GM18868 (cell line): Measurements from ENCODE around the gene FOXL2.

Experiments used
- ATAC-seq: cut with Tn5 transposase; IDR thresholded peaks from one replicate; pipeline ENCODE4 v1.9.1; 2021; ENCODE audit warnings: mild to moderate bottlenecking, moderate library complexity; ENCODE audit not compliant: unreplicated experiment

Gene FOXL2

GRCh38 chr3:138945709-138946662, 951 bp downstream of the FOXL2 start:
- ATAC-seq, result no peak

GRCh38 chr3:138944929-138945708, 1.8 kb downstream of the FOXL2 start:
- ATAC-seq, result no peak

GRCh38 chr3:138944654-138944928, 2.3 kb downstream of the FOXL2 start:
- ATAC-seq, result no peak

- ATAC-seq, result no peak
These were observed 2.9 kb downstream of the FOXL2 start for GRCh38 chr3:138943724-138944653.

GRCh38 chr3:138942861-138943623, 3.9 kb downstream of the FOXL2 start:
- ATAC-seq, result no peak

- ATAC-seq, result no peak
These were observed 4.7 kb downstream of the FOXL2 start for GRCh38 chr3:138942271-138942670.

- ATAC-seq, result no peak
These were observed 5.6 kb downstream of the FOXL2 start for GRCh38 chr3:138941259-138941885.

- ATAC-seq, result no peak
These were observed 6.5 kb downstream of the FOXL2 start for GRCh38 chr3:138940446-138940845.

GRCh38 chr3:138939561-138940241, 7.2 kb downstream of the FOXL2 start:
- ATAC-seq, result no peak

GRCh38 chr3:138938877-138939560, 7.9 kb downstream of the FOXL2 start:
- no peak for ATAC-seq

GRCh38 chr3:138938056-138938876, 8.7 kb downstream of the FOXL2 start:
- no peak for ATAC-seq

- ATAC-seq, result no peak
These were observed 9.3 kb downstream of the FOXL2 start for GRCh38 chr3:138937690-138938055.

- no peak for ATAC-seq
These were observed 9.9 kb downstream of the FOXL2 start for GRCh38 chr3:138936741-138937689.

GRCh38 chr3:138935863-138936740, 10.8 kb downstream of the FOXL2 start:
- ATAC-seq, result peak; percentile 81

GRCh38 chr3:138935505-138935862, 11.5 kb downstream of the FOXL2 start:
- ATAC-seq, result no peak
